SU-DHL-6 (cell line): ENCODE measurements around the gene CEMP1.

Source experiments
- CTCF ChIP-seq: fragments of 200-600 bp; sonication (generic); IDR thresholded peaks from one replicate; pipeline ENCODE4 v1.5.1; 2017; ENCODE audit warnings: antibody characterized with exemption, mild to moderate bottlenecking, low read length, moderate library complexity; ENCODE audit not compliant: insufficient read depth, poor library complexity, severe bottlenecking
- EZH2phosphoT487 ChIP-seq: fragments of 200-600 bp; sonication (generic), shearing (Covaris generic); conservative IDR thresholded peaks from 2 replicates; pipeline ENCODE4 v1.6.1; 2018; ENCODE audit warnings: mild to moderate bottlenecking, antibody characterized with exemption, low read length, moderate library complexity, mixed read lengths

GRCh38 chr16:2517954-2518605 is 13.1 kb downstream of the CEMP1 start:
- TF ChIP-seq CTCF: no peak
- no peak for TF ChIP-seq EZH2phosphoT487
